PFSK-1 (cell line): ENCODE results near the gene MED4.

Experiments used
- POLR2AphosphoS5 ChIP-seq: IDR thresholded peaks from 2 replicates; pipeline ENCODE4 v1.6.1; 2012; ENCODE audit warnings: low read depth, mild to moderate bottlenecking, control low read depth, low read length, moderate library complexity
- REST ChIP-seq, 2 experiments: IDR thresholded peaks; 2 replicates each; pipeline versions ENCODE4 v1.6.1 to v1.8.0; 2011 to 2012; ENCODE audit warnings: low read depth in 2 of 2, low read length in 2 of 2, control low read depth in 1 of 2, inconsistent platforms in 1 of 2, mild to moderate bottlenecking in 1 of 2, moderate library complexity in 1 of 2; ENCODE audit not compliant: insufficient read depth in 1 of 2
- TAF1 ChIP-seq: IDR thresholded peaks from 2 replicates; pipeline ENCODE4 v1.6.1; 2012; ENCODE audit warnings: low read length, control low read depth, borderline replicate concordance; ENCODE audit not compliant: insufficient read depth

DNA sequence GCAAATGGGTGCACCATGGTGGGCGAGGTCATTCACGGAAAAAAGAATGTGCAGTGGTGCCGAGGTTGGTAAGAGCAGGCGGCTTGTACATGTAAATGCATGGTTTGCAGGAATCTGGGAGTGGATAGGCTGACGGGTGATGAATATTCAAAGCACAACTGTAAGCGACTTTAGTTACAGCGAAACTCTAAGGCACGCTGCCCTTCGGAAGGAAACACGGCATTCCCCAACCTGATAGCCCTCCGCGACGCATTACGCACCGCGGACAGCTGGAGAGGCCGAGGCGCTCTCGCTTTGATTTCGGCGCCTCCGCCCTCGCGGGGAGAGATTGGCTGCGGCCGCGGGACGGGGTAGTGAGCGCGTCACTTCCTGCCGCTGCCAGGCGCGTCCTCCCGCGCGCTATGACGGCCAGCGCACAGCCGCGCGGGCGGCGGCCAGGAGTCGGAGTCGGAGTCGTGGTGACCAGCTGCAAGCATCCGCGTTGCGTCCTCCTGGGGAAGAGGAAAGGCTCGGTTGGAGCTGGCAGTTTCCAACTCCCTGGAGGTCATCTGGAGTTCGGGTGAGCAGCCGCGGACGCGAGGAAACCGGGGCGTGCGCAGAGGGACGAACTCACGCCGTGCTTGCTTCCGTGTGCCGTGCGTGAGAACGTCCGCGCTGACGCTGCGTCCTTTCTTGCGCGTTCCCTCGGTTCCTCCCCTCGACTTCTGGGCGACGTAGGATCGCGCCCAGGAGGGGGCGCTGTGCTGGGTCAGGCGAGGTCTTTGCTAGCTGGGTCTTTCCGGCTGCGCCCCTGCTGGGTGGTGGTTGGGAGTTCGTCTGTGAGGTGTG, 57.3 kb downstream of the MED4 start, which contains the start of gene NUDT15:
- peak in 1 of 2 experiments; percentile 50; a peak in 1 of 4 replicates for TF ChIP-seq REST (IDR thresholded peaks at IDR 0.05; ENCODE audit: insufficient read depth in 1 of 2, low read depth in 2 of 2, low read length in 2 of 2)
- TF ChIP-seq POLR2AphosphoS5, result peak; percentile 92
- TF ChIP-seq TAF1, result peak; percentile 76; the same call in 1 of the 2 replicates
